ENCODE data around the gene UBTD2.

DNA sequence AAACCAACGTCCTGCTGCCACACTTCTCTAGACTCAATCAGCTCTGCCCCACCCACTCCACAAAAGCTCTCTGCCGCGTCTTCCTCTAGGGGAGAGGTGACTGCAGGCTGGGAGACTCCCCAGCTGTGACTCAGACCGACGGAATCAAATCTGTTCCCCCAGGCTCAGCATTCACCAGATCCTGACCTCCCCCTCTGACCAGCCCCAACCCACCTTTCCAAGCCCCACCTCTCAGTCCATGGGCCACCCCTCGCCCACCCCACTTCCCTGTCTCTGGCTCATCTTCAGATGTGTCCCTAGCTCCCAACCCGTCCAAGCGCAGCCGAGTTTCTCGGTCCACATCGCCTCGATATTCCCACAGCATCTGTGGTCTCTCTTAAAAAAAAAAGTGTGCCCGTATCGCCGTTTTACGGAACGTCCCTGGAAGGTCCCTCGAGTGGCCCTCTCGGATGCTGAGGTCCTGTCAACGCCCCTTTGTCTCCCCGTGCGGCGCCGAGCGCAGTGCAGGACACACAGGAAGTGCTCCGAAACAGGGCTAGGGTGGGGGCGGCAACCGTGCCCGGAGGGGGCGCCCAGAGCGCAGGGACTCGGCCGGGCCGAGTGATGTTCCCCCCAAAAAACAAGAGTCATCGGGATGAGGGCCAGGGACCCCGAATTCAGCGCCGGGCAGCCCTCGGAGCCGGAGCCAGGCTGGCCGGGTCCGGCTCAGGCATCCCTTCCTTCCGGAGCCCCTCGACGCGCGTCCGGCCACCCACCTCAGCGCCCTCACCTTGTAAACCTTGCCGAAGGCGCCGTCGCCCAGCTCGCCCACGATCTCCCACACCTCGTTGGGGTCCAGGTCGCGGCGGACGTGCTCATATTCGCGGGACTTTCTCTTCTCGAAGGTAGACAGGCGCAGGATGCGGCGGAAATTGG, 96.2 kb downstream of the UBTD2 start:
- TF ChIP-seq POLR2A (IDR thresholded peaks at IDR 0.05): no peak
- TF ChIP-seq, protein P1, sequence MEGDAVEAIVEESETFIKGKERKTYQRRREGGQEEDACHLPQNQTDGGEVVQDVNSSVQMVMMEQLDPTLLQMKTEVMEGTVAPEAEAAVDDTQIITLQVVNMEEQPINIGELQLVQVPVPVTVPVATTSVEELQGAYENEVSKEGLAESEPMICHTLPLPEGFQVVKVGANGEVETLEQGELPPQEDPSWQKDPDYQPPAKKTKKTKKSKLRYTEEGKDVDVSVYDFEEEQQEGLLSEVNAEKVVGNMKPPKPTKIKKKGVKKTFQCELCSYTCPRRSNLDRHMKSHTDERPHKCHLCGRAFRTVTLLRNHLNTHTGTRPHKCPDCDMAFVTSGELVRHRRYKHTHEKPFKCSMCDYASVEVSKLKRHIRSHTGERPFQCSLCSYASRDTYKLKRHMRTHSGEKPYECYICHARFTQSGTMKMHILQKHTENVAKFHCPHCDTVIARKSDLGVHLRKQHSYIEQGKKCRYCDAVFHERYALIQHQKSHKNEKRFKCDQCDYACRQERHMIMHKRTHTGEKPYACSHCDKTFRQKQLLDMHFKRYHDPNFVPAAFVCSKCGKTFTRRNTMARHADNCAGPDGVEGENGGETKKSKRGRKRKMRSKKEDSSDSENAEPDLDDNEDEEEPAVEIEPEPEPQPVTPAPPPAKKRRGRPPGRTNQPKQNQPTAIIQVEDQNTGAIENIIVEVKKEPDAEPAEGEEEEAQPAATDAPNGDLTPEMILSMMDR (IDR thresholded peaks at IDR 0.05): no peak
